WERI-Rb-1 (cell line): Measurements from ENCODE around the gene MCHR1.
A peak's percentile ranks its signal among the peaks of the same experiment; 100 is the strongest.

Source experiments
- DNase-seq: peaks from one replicate; pipeline ENCODE4 v3.0.0-alpha.2; 2020
- H3K27ac ChIP-seq: fragments of 250-450 bp; sonication (Bioruptor Pico); 2 replicates; pipeline ENCODE4 v1.5.1; 2020; ENCODE audit warnings: mild to moderate bottlenecking, moderate library complexity
- H3K27me3 ChIP-seq: fragments of 250-450 bp; sonication (Bioruptor Pico); 2 replicates; pipeline ENCODE4 v1.5.1; 2021; ENCODE audit warnings: mild to moderate bottlenecking, low read depth, moderate library complexity; ENCODE audit not compliant: insufficient read depth, severe bottlenecking
- H3K36me3 ChIP-seq: fragments of 250-450 bp; sonication (Bioruptor Pico); 2 replicates; pipeline ENCODE4 v1.5.1; 2020; ENCODE audit warnings: mild to moderate bottlenecking, moderate library complexity
- H3K4me3 ChIP-seq: 2 replicates; pipeline ENCODE4 v1.5.1; 2011; ENCODE audit warnings: low read depth, mild to moderate bottlenecking, control low read depth, low read length
- H3K9me3 ChIP-seq: fragments of 250-450 bp; sonication (Bioruptor Pico); 2 replicates; pipeline ENCODE4 v1.5.1; 2021; ENCODE audit warnings: mild to moderate bottlenecking, moderate library complexity; ENCODE audit not compliant: severe bottlenecking
- CTCF ChIP-seq: IDR thresholded peaks from 2 replicates; pipeline ENCODE4 v1.5.1; 2011; ENCODE audit warnings: low read depth, mild to moderate bottlenecking, control low read depth, inconsistent platforms, low read length

MCHR1 gene

DNA sequence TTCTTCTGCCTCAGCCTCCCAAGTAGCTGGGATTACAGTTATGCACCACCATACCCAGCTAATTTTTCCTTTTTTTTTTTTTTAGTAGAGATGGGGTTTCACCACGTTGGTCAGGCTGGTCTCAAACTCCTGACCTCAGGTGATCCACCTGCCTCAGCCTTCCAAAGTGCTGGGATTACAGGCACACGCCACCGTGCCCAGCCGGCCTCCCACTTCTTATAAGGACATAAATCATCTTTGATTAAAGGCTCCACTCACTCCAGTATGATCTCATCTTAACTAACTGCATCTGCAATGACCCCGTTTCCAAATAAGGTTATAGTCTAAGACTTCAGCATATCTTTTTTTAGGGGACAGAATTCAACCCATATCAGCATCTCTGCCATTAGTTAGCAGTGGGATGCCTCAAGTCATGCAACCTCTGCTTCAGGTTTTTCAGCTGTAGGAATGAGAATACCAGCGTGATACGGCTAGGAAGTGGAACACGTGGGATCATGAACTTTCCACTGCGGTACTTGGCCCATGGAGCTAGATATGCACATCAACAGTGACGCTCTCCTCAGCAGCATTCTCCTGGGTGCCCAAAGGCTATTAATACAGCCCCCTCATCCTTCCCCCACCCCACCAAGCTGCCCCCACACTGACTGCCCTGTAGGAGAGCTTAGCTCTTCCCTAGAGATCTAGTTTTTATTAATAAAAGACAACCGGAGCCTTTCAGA lies 41.4 kb downstream of the MCHR1 start:
- H3K27ac ChIP-seq: peak overlapping the region; percentile 67
- H3K4me3 ChIP-seq: peak overlapping the region; percentile 22
- peak; percentile 37 for DNase-seq
- TF ChIP-seq CTCF: no peak
- H3K27me3 ChIP-seq: no peaks in the 10 kb centered on the region
- no peaks in the 10 kb centered on the region for H3K36me3 ChIP-seq
- no peaks in the 10 kb centered on the region for H3K9me3 ChIP-seq

GRCh38 chr22:40721266-40721665 lies 42.0 kb downstream of the MCHR1 start:
- no peaks in the 10 kb centered on the region for H3K27me3 ChIP-seq
- peak overlapping the region; percentile 67 for H3K27ac ChIP-seq
- no peaks in the 10 kb centered on the region for H3K9me3 ChIP-seq
- peak overlapping the region; percentile 22 for H3K4me3 ChIP-seq
- DNase-seq: peak; percentile 77
- no peak for TF ChIP-seq CTCF
- H3K36me3 ChIP-seq: no peaks in the 10 kb centered on the region

GRCh38 chr22:40723396-40723933 lies 44.2 kb downstream of the MCHR1 start:
- Histone ChIP-seq H3K36me3 (no peaks in the 10 kb centered on the region), H3K9me3 (no peaks in the 10 kb centered on the region), H3K4me3 (no peak overlapping the region), H3K27ac (no peak overlapping the region), H3K27me3 (no peaks in the 10 kb centered on the region)
- no peak for DNase-seq
- no peak for TF ChIP-seq CTCF

- DNase-seq: no peak
- Histone ChIP-seq H3K27ac (no peak overlapping the region), H3K36me3 (no peaks in the 10 kb centered on the region), H3K9me3 (peaks cover 8% of the 10 kb centered on the region), H3K27me3 (no peaks in the 10 kb centered on the region), H3K4me3 (no peak overlapping the region)
- TF ChIP-seq CTCF: no peak
Observed at GRCh38 chr22:40726514-40726913, 47.2 kb downstream of the MCHR1 start.

- Histone ChIP-seq H3K4me3 (no peak overlapping the region), H3K27me3 (no peaks in the 10 kb centered on the region), H3K36me3 (no peaks in the 10 kb centered on the region), H3K9me3 (peaks cover 8% of the 10 kb centered on the region), H3K27ac (peak overlapping the region; percentile 30)
- TF ChIP-seq CTCF: no peak
- no peak for DNase-seq
Observed at GRCh38 chr22:40727070-40727963, 48.0 kb downstream of the MCHR1 start.
